Peyer's patch (tissue), 4 donors: ENCODE measurements around the gene TRIM37. TPM values are rescaled to one million over a fixed set of nuclear protein-coding genes. Genes with fewer than 3 reads are reported as not detected.
A peak's percentile ranks its signal among the peaks of the same experiment; 100 is the strongest.

ENCODE experiments used
- DNase-seq, 3 donors: peaks; one replicate each; pipeline ENCODE4 v3.0.0-alpha.2; 2017 to 2019
- H3K27ac ChIP-seq, 4 donors: fragments of 200-600 bp; sonication (generic); one replicate each; pipeline ENCODE4 v1.5.1; 2016 to 2019
- H3K27me3 ChIP-seq, 2 donors: fragments of 200-600 bp; sonication (generic); one replicate each; pipeline ENCODE4 v1.5.1; 2019
- H3K36me3 ChIP-seq, 3 donors: fragments of 200-600 bp; sonication (generic); one replicate each; pipeline ENCODE4 v1.5.1; 2016 to 2019
- H3K4me1 ChIP-seq, 4 donors: fragments of 200-600 bp; sonication (generic); one replicate each; pipeline ENCODE4 v1.5.1; 2016 to 2019
- H3K4me3 ChIP-seq, 4 donors: fragments of 200-600 bp; sonication (generic); 1 replicate in 3 of 4; 2 replicates in 1 of 4; pipeline ENCODE4 v1.5.1; 2016 to 2019; ENCODE audit warnings: mild to moderate bottlenecking in 1 of 4
- H3K9me3 ChIP-seq, 4 donors: fragments of 200-600 bp; sonication (generic); one replicate each; pipeline ENCODE4 v1.5.1; 2016 to 2019; ENCODE audit warnings: mild to moderate bottlenecking in 1 of 4
- CTCF ChIP-seq, 6 experiments: fragments of 450-650 bp in 4 of 6; fragments of 200-600 bp in 2 of 6; sonication (generic) in 1 of 6; IDR thresholded peaks; one replicate each; pipeline ENCODE4 v1.5.1; 2017 to 2019; ENCODE audit warnings: antibody characterized with exemption in 6 of 6, mild to moderate bottlenecking in 3 of 6, moderate library complexity in 1 of 6
- POLR2A ChIP-seq, 2 donors: fragments of 450-650 bp; IDR thresholded peaks; one replicate each; pipeline ENCODE4 v1.5.1; 2017; ENCODE audit warnings: antibody characterized with exemption in 2 of 2, mild to moderate bottlenecking in 2 of 2, moderate library complexity in 2 of 2
- total RNA-seq, 4 donors: library from RNA; depleted of rRNA; stranded (reverse); fragments of >200 nt; gene quantifications; one replicate each; pipeline ENCODE4 v1.1.0, GENCODE V29; 2016

Gene TRIM37
- total RNA-seq, 4 donors from 2014 or later = 9.8 to 31.4 (median 14.7) TPM

- Histone ChIP-seq H3K27me3 (no peaks in the 10 kb centered on the region), H3K4me1 (no peaks in the 10 kb centered on the region), H3K9me3 (no peaks in the 10 kb centered on the region), H3K27ac (no peak overlapping the region), H3K36me3 (peaks cover 0 to 23% (median 0%) of the 10 kb centered on the region in 3 donors), H3K4me3 (no peak overlapping the region)
- DNase-seq = no peak
- TF ChIP-seq CTCF (IDR thresholded peaks at IDR 0.05) = no peak
- TF ChIP-seq POLR2A (IDR thresholded peaks at IDR 0.05) = no peak
These were observed 96.7 kb downstream of the TRIM37 start for GRCh38 chr17:59010026-59010425.

- no peaks in the 10 kb centered on the region for H3K9me3 ChIP-seq
- H3K27me3 ChIP-seq = no peaks in the 10 kb centered on the region
- no peak overlapping the region for H3K4me3 ChIP-seq
- peaks cover 0 to 20% (median 0%) of the 10 kb centered on the region in 3 donors for H3K36me3 ChIP-seq
- no peaks in the 10 kb centered on the region for H3K4me1 ChIP-seq
- DNase-seq = no peak
- no peak for TF ChIP-seq POLR2A (IDR thresholded peaks at IDR 0.05)
- no peak for TF ChIP-seq CTCF (IDR thresholded peaks at IDR 0.05)
- H3K27ac ChIP-seq = no peak overlapping the region
These were observed 97.9 kb downstream of the TRIM37 start for GRCh38 chr17:59008737-59009136.

- no peak overlapping the region for H3K27ac ChIP-seq
- H3K36me3 ChIP-seq = peaks cover 0 to 20% (median 0%) of the 10 kb centered on the region in 3 donors
- no peak for DNase-seq
- no peaks in the 10 kb centered on the region for H3K4me1 ChIP-seq
- H3K9me3 ChIP-seq = no peaks in the 10 kb centered on the region
- no peaks in the 10 kb centered on the region for H3K27me3 ChIP-seq
- no peak overlapping the region for H3K4me3 ChIP-seq
- TF ChIP-seq POLR2A (IDR thresholded peaks at IDR 0.05) = no peak
- no peak for TF ChIP-seq CTCF (IDR thresholded peaks at IDR 0.05)
These were observed 98.7 kb downstream of the TRIM37 start for GRCh38 chr17:59007995-59008394.

GRCh38 chr17:59004338-59005111, 102.2 kb downstream of the TRIM37 start:
- no peak overlapping the region for H3K4me3 ChIP-seq
- TF ChIP-seq POLR2A (IDR thresholded peaks at IDR 0.05) = no peak
- TF ChIP-seq CTCF (IDR thresholded peaks at IDR 0.05) = peak; percentile 92 to 99 (median 96)
- DNase-seq = peak in 2 of 3 donors; percentile 69 to 89
- no peaks in the 10 kb centered on the region for H3K36me3 ChIP-seq
- H3K4me1 ChIP-seq = no peaks in the 10 kb centered on the region
- H3K9me3 ChIP-seq = no peaks in the 10 kb centered on the region
- H3K27me3 ChIP-seq = no peaks in the 10 kb centered on the region
- no peak overlapping the region for H3K27ac ChIP-seq

- Histone ChIP-seq H3K9me3 (no peaks in the 10 kb centered on the region), H3K27me3 (no peaks in the 10 kb centered on the region), H3K4me1 (no peaks in the 10 kb centered on the region), H3K27ac (no peak overlapping the region), H3K36me3 (peaks cover 0 to 4% (median 0%) of the 10 kb centered on the region in 3 donors), H3K4me3 (no peak overlapping the region)
- no peak for TF ChIP-seq POLR2A (IDR thresholded peaks at IDR 0.05)
- TF ChIP-seq CTCF (IDR thresholded peaks at IDR 0.05) = no peak
- no peak for DNase-seq
These were observed 102.8 kb downstream of the TRIM37 start for GRCh38 chr17:59003860-59004259.
